ENCODE measurements around the gene CCS. TPM values are rescaled to one million over a fixed set of nuclear protein-coding genes. Genes with fewer than 3 reads are reported as not detected.
"Not testable (repeated sequence)": the region's sequence is repeated elsewhere in the genome, so short reads cannot be mapped to it uniquely, and the experiment has no call there.

The CCS gene
- total RNA-seq, 1 donor from 2014 or later: 64.9 TPM

DNA sequence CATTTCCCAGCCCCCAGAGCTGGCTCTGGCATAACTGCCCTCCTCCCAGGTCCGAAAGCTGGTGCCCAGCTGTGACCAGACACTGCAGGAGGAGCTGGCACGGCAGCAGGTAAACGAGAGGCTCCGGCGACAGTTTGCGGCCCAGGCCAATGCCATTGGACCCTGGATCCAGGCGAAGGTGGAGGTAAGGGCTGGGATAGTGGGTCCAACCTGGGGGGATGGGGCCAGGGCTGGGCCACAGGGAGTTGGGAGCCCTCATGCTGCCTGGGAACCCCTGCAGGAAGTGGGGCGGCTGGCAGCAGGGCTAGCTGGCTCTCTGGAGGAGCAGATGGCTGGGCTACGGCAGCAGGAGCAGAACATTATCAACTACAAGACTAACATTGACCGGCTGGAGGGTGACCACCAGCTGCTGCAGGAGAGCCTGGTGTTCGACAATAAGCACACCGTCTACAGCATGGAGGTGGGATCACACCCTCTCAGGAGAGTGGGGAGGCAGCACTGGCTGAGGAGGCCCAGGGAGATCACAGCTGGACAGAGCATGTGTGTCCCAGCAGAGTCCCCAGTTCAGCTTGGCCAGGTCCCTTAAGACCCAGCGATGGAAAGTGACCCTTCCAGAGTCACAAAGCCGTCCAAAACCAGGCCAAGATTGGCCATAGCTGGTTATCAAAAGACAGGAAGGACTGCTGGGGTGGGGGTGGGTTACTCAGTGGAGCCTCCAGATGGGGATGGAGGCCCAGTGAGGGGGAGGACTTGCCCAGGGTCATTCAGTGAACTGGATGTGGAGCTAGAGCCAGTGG is 31.6 kb upstream of the CCS start:
- DNase-seq (ENCODE audit: low spot score): no peak

- no peak for DNase-seq (ENCODE audit: low spot score)
Measured at GRCh38 chr11:66561975-66562248, 31.1 kb upstream of the CCS start.

GRCh38 chr11:66562275-66562674 is 30.7 kb upstream of the CCS start:
- DNase-seq (ENCODE audit: low spot score): no peak

GRCh38 chr11:66562907-66563583 is 29.9 kb upstream of the CCS start:
- DNase-seq (ENCODE audit: low spot score): no peak

- no peak for DNase-seq (ENCODE audit: low spot score)
Measured at GRCh38 chr11:66563832-66564231, 29.2 kb upstream of the CCS start.

DNA sequence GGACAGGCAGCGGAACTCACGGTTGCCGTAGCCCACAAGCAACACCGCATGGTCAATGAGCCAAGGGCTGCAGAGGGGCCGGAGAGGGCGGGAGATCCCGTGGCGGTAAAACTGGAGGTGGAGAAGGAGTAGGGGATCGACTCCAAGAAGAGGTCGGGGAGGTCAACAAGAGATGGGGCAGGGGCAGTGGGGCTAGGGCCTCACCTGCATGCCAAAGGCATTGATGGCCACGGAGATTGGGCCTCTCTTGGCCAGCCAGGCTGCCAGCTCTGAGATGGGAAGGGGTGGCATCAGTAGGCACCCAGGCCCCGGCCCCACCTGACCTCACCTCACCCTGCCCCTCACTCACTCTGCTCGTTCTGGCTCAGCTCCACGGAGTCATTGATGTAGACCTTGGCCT is 28.4 kb upstream of the CCS start:
- no peak for DNase-seq (ENCODE audit: low spot score)

- DNase-seq (ENCODE audit: low spot score): no peak
Measured at GRCh38 chr11:66564984-66565383, 28.0 kb upstream of the CCS start.

DNA sequence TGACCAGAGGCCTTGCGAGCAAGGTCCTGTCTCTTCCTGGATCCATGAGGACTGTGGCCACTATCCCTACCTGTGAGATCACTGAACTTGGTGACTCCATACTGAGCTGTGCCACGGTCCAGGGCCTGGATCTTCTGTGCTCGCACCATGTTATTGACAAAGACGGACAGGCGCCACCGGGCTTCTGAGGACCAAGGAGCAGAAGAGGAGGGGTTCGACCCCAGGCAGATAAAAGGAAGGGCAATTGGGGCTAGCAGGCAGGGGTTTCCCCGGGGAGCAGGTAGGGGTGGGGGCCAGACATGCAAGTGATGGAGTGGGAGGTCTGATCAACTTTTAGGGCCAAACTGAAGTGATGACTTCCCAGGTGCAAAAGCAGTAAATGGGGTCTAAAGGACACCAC is 26.8 kb upstream of the CCS start:
- DNase-seq (ENCODE audit: low spot score): no peak

DNA sequence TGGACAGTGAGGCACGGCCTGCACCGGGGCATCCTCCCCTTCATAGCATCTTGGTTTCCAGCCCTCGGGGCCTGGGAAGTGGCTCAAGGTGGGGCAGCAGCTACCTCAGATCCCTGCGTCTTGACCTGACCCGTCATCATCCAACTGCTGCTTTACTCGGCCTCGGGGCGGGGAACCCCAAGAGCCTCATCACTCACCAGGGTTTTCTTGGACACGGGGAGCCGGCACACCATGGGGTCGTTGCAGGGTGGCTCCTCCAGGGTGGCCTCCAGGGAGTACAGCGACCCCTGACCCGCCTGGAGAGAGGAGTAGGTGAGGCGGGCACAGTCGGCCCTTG is 25.2 kb upstream of the CCS start:
- no peak for DNase-seq (ENCODE audit: low spot score)

DNA sequence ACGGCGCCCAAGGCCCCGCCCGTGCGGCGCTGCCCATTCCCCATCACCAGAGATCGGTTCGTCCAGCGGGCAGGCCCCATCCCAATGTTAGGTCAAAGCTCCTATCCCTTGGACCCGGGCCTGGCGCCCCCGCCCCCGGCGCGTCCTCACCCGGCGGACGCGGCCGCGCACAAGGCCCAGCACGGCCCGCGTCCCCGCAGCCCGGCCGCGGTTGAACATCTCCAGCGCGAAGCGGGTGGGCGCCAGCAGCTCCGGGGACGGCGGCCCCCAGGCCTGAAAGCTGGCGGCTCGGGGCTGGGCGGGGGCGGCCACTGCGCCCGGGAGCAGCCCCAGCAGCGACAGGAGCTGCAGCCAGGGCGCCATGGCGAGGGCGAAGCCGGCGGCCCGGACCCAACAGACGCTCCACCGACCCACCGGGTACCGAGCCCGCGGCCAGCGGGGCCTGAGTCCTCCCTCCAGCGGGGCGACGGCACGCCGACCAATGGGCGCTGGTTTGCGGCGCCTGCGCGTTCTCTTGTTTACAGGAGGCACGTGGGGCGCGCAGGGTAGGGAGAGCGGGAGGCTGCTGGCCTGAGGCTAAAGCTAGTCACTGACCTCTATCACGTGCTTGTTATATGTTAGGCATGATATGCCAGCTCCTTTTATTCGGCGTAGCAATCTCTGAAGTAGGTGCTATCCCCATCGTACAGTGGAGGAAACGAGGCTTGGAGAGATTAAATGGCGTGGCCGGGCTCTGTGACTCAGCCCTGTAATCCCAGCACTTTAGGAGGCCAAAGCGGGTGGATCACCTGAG is 24.7 kb upstream of the CCS start, which contains the start of gene CTSF:
TSS of gene CTSF (minus strand) at position 483 of the 793 bp plus-strand sequence. CDS start at position 363, 120 bp downstream.
- DNase-seq (ENCODE audit: low spot score): peak; percentile 87

DNA sequence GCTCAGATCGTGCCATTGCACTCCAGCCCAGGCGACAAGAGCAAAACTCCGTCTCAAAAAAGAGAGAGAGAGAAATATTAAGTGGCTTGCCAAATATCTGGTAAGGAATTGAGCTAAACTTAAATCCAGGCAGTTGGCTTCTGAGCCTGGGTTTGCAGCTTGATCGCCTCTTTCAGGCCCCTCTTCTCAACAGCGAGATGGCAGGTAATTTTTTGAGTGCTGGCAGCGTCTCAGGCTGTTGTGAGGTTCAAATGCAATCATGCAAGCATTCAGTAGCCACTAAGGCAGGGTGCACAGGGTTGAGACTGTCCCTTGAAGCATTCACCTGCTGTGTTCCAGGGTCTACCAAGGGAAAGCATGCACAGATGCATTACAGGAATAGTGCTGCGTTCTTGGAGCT is 23.9 kb upstream of the CCS start:
- DNase-seq (ENCODE audit: low spot score): no peak

DNA sequence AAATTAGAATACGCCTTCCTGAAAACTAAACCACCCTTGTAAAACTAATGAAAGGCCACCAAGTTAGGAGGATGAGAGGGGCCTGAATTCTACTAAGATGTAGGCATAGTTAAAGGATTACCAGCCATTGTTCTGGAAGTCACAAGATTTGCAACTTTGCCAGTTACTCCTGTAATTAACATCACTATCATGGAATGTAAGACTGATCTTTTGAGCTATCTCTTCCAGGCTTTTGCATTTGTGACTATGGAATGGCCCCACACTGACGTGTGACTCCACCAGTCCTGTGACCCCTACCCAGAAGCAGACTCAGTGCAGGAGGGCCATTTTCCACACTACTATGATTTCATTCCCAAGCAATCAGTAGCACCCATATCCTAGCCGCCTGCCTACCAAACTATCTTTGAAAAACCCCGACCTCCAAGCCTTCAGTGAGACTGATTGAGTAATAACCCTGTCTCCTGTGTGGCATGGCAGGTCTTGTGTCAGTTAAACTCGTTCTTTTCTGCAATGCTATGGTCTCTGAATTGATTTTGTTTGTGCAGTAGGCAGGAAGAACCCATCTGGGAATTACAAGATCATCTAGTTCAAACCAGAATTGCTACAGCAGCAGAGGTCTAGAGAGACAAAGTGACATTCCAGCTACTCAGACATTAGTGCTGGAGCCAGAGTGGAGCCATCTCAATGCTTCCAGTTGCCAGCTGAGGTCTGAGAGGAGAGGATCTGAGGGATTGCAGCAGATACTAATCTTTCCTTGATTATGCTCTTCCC is 22.7 kb upstream of the CCS start:
- DNase-seq (ENCODE audit: low spot score): no peak

GRCh38 chr11:66570850-66571180 is 22.2 kb upstream of the CCS start:
- no peak for DNase-seq (ENCODE audit: low spot score)

DNA sequence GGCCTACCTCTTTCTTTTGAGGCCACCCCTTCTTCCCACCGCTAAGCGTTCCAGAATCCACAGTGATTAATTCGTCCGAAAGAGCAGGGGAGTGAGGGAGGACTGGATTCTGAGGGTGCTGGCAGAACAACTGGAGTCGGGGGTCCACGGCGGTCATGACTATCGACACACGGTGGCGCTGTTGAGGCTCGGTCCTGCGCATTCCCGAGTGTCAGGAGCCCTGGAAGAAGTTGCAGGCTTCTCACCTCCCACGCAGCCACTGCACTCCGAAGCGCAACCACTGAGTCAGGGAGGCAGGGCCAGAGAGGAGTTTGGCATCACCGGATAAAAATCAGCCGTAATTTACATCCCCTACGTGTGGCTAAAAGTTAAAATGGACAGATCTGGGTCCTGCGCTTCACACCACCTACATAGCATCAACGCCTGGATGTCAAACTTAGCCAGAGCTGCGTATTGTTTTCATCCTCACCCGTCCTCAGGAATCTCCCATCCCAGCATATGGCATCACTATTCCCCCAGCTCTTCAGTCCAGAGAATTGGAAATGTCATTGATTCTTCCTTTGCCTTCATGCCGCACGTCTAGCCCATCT is 13.9 kb upstream of the CCS start:
- peak; percentile 76 for DNase-seq (ENCODE audit: low spot score)

GRCh38 chr11:66580803-66581202 is 12.2 kb upstream of the CCS start:
- no peak for DNase-seq (ENCODE audit: low spot score)

DNA sequence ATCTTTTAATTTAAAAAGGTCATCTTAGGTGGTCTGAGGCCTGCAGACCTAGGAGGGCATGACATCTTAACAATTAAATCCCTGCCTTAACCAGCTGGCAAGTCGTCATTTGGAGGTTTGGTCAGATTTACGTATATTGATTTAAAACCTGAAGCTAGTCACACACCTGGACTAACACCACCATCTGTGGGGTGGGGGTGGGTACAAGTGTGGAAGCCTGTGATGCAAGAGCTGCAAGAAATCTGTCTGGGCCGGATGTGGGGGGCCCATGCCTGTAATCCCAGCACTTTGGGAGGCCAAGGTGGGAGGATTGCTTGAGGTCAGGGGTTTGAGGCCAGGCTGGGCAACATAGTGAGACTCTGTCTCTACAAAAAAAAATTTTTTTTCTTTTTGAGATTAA is 11.7 kb upstream of the CCS start:
- DNase-seq (ENCODE audit: low spot score): no peak

DNA sequence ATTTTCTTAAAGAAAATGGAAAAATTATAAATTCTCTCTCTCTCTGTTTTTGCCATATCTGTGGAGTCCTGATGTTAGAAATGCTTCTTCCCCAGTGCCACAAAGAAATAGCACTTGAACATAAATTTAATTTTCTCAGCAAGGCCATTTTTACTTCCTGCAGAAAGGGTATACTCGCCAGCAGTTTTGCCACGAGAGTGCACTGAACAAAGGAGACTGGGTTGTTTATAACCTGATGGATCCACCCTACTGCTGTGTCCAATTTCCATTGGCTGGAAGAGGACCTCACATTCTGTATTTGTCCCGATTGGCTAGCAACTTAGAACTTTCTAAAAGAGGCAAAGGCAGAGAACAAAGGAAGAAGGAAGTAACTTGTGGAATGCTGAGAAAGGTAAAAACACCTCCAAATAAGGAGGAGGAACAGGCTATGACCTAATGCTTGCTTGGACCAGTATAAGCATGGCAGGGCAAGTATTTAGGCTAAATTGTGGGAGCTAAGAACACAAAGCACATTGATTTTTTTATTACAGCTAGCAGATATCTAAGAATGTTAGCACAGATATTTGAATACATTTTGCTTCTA is 10.3 kb upstream of the CCS start:
- DNase-seq (ENCODE audit: low spot score): not testable (repeated sequence)

DNA sequence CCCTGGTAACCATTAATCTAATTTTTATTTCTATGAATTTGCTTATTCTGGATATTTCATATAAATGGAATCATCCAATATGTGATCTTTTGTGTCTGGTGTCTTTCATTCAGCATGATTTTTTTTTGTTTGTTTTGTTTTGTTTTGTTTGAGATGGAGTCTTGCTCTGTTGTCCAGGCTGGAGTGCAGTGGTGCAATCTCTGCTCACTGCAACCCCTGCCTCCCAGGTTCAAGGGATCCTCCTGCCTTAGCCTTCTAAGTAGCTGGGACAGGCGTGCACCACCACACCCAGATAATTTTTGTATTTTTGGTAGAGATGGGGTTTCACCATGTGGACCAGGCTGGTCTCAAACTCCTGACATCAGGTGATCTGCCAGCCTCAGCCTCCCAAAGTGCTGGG is 7.5 kb upstream of the CCS start:
- not testable (repeated sequence) for DNase-seq (ENCODE audit: low spot score)

GRCh38 chr11:66586136-66586535 is 6.8 kb upstream of the CCS start:
- no peak for DNase-seq (ENCODE audit: low spot score)

- DNase-seq (ENCODE audit: low spot score): not testable (repeated sequence)
Measured at GRCh38 chr11:66589315-66589714, 3.7 kb upstream of the CCS start.

DNA sequence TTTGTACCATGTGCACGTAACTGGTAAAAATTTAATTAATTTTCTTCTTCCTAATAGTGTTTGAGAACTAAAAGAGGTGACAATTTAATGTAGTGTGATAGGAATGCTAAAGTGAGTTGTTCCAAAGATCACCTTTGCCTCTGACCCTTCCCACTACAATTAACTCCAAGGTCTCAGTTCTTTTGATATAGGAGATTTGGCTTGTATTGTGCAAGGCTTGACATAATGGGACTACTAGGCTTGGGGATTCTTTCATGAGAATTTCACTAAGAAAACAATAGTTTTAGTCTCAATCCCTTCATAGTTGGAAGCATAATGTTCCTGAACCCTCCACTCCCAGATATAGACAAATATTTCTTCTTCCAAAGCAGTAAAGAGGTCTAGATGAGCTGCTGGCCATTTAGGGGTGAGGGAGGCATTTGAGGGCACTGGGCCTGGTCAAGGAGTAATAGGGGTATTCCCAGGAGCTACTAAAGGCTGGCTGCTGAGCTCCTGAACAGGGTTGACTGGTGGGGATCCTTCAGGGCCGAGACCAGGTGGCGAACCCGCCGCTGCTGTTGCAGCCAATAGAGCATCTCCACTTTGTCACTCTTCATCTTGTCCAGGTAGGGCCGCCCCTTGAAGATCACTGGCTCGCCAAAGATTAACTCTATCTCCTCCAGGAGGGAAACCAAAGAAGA is 2.8 kb upstream of the CCS start:
- DNase-seq (ENCODE audit: low spot score): no peak
